Tongue (tissue), 2 donors: ENCODE data around the gene DPY30. TPM values are rescaled to one million over a fixed set of nuclear protein-coding genes. Genes with fewer than 3 reads are reported as not detected.

Source experiments
- DNase-seq: peaks from one replicate; pipeline ENCODE4 v3.0.0-alpha.2; 2015
- total RNA-seq: library from RNA; depleted of rRNA; stranded (reverse); fragments of >200 nt; gene quantifications from one replicate; pipeline ENCODE4 v1.2.3, GENCODE V29; 2014

DPY30 gene
- total RNA-seq, 1 donor from 2014 or later: 45.7 TPM

DNA sequence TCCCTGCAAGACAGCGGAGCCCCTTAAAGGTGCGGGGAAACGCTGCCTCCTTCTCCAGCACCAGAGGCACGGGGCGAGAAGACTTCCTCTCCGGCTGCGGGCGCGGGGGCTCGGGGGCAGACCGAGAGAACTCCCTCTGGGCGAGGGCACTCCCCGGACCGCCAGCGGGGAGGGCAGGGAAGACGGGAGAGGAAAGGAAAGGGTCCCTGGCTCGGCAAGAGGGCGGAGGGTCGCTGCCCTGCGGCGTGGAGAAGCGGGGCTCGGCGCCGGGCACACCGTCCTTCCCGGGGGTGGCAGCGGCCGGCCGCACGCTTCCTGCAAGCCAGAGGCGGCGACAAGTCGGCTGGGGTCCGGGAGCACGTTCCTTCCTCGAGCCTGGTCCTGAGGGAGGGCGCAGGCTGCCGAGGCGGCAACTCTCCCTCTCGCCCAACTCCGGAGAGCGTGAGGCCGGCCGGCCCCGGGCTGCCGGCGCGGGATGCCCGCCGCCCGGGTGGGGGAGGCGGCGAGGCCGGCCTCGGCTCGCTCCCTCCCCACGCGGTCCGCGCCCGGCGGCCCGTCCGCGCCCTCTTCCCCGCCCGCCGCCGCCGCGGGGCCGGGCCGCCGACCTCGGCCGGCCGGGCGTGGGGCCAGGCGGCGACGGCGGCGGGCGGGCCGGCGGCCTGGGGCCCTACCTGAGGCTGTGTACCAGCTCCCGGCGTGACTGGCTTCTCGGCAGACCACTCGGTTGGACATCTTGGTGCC, 29.9 kb downstream of the DPY30 start:
- DNase-seq: peak; percentile 32

- peak; percentile 48 for DNase-seq
Observed at GRCh38 chr2:32008805-32009515, 30.6 kb downstream of the DPY30 start.

GRCh38 chr2:32007121-32007391, 32.5 kb downstream of the DPY30 start:
- DNase-seq: no peak

- no peak for DNase-seq
Observed at GRCh38 chr2:32005371-32005976, 34.1 kb downstream of the DPY30 start.

- DNase-seq: no peak
Observed at GRCh38 chr2:32003791-32004190, 35.8 kb downstream of the DPY30 start.

DNA sequence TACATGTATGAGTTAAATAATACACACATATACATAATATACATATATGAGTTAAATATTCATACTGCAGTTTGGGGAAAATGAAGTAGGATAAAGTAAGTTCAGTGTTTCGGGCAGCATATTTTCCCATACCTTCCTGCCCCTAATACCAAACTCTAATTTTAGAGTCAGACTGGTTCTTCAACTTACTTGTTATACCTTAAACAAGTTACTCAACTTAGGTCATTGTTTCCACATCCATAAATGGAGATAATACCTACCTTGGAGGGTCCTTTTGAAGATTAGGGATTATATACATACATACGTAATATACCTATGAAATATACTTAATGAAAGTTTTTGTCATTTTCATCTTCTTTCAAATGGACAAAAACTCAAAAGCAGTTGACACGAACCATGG, 37.2 kb downstream of the DPY30 start:
- peak; percentile 16 for DNase-seq

DNA sequence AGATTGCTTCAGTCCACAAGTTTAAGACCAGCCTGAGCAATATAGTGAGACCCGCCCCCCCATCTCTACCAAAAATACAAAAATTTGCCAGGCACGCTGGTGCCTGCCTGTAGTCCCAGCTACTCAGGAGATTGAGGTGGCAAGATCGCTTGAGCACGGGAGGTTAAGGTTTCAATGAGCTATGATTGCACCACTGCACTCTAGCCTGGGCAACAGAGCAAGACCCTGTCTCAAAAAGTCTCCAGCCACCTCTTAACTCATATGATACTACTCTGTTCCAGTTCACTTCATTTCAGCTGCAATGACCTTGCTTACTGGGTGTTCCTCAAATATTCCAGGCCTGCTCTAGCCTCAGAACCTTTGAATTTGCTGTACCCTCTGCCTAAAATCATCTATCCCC, 40.2 kb downstream of the DPY30 start:
- DNase-seq: no peak

GRCh38 chr2:31998731-31999383, 40.7 kb downstream of the DPY30 start:
- no peak for DNase-seq

DNA sequence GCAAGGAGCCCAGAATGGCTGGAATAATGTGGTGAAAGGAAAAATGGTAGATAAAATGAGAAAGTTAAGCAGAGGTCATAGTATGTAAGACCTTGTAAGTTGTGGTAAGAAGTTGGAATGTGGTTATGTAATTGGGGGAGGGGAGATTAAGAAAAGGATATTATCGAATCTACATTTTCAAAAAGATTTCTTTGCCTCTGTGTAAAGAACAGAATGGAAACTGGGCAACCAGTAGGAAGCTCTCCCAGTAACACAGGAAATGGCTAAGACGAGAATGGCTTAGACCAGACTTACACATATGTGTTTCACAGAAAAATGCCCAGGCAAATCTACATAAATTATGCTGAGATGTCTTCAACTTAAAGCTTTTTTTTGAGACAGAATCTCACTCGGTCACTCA, 42.0 kb downstream of the DPY30 start:
- no peak for DNase-seq

GRCh38 chr2:31996571-31997150, 42.9 kb downstream of the DPY30 start:
- DNase-seq: no peak

DNA sequence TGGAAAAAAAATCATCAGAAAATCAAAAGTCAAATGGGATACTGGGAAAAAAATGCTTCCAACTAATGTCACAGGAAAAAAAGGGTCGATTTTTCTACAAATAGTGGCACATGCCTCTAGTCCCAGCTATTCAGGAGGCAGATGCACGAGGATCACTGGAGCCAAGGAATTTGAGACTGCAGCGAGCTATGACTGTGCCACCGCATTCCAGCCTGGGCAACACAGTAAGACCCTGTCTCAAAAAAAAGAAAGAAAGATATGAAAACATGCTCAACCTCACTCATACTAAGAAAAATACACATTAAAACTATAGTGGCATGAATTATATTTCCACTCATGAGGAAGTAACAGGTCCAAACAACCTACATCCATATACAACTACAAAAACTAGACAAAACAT, 46.7 kb downstream of the DPY30 start:
- DNase-seq: no peak

- DNase-seq: no peak
Observed at GRCh38 chr2:31992025-31992579, 47.5 kb downstream of the DPY30 start.

- DNase-seq: no peak
Observed at GRCh38 chr2:31989946-31990345, 49.7 kb downstream of the DPY30 start.

DNA sequence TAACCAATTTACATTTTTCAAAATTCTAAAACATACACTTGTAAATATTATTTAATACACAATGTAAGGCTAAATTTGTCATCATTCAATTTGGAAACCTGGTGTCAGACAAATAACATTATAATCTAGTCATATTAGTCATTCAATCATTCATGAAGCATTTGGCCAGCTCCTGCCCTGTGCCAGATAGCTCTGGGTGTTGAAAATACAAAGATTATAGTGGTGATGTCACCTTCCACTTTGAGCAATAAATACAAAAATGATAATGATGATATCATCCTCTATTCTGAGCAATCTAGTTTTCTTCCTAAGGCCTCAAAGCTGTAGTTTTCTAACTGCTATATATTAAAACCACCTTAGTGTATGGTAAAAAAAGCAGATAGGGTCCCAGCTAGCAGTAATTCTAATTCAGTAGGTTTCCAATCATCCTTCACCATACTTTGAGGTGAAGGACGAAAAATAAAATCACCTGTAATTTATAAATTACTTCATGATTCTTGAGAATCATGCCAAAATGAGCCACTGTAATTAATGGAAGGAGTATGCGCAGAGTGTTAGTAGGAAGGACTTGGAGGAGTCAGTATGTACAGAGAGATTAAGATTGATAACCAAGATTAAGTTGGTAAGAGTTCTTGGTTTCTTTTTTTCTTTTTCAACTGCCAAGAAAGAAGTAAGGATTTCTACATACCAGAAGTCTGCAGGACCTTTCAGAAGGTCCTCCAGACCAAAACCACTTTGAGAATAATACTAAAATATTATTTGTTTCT, 52.0 kb downstream of the DPY30 start:
- DNase-seq: no peak

GRCh38 chr2:31986906-31987305, 52.7 kb downstream of the DPY30 start:
- DNase-seq: no peak

GRCh38 chr2:31983762-31984467, 55.7 kb downstream of the DPY30 start:
- DNase-seq: peak; percentile 14

- no peak for DNase-seq
Observed at GRCh38 chr2:31980674-31981356, 58.8 kb downstream of the DPY30 start.

- no peak for DNase-seq
Observed at GRCh38 chr2:31979956-31980355, 59.6 kb downstream of the DPY30 start.

DNA sequence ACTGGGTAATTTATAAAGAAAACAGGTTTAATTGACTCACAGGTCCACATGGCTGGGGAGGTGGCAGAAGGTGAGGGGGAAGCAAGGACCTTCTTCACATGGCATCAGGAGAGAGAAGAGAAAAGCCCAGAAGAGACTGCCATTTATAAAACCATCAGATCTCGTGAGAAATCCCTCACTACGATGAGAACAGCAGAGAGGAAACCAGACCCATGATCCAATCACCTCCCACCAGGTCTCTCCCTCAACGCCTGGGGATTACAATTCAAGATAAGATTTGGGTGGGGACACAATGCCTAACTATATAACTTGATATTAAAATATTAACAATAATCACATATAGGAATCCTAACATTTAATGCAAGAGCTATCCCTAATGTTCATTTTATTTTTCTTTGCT, 60.6 kb downstream of the DPY30 start:
- no peak for DNase-seq

- DNase-seq: no peak
Observed at GRCh38 chr2:31978436-31978835, 61.2 kb downstream of the DPY30 start.
